ENCODE results near the gene C2orf81.
"Not testable (repeated sequence)": the region's sequence is repeated elsewhere in the genome, so short reads cannot be mapped to it uniquely, and the experiment has no call there.

Gene C2orf81

DNA sequence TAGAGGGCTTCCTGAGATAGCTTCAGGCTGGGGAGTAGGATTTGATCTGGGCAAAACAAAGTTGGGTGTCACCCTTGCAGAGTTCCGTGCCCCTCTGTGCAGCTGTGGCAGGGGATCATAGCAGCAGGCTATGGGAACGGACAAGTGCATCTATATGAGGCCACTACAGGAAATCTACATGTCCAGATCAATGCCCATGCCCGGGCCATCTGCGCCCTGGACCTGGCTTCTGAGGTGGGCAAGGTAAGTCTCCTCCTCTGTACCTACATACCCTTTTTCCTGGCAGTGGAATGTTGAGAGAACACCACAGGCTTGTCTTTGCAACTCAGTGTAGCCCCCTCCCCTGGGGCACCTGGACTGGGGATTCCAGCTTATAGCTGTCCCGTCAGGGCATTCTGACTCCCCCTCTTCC, 3.6 kb upstream of the C2orf81 start:
- no peak overlapping the region for H3K4me3 ChIP-seq (ENCODE audit: control insufficient read depth, low read depth, low read length)
- TF ChIP-seq, protein P1, sequence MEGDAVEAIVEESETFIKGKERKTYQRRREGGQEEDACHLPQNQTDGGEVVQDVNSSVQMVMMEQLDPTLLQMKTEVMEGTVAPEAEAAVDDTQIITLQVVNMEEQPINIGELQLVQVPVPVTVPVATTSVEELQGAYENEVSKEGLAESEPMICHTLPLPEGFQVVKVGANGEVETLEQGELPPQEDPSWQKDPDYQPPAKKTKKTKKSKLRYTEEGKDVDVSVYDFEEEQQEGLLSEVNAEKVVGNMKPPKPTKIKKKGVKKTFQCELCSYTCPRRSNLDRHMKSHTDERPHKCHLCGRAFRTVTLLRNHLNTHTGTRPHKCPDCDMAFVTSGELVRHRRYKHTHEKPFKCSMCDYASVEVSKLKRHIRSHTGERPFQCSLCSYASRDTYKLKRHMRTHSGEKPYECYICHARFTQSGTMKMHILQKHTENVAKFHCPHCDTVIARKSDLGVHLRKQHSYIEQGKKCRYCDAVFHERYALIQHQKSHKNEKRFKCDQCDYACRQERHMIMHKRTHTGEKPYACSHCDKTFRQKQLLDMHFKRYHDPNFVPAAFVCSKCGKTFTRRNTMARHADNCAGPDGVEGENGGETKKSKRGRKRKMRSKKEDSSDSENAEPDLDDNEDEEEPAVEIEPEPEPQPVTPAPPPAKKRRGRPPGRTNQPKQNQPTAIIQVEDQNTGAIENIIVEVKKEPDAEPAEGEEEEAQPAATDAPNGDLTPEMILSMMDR (IDR thresholded peaks at IDR 0.05; ENCODE audit: control insufficient read depth, insufficient read depth, low read depth, low read length, missing control alignments) = no peak
- no peak for DNase-seq (ENCODE audit: low read depth)

- no peak overlapping the region for H3K4me3 ChIP-seq (ENCODE audit: control insufficient read depth, low read depth, low read length)
- TF ChIP-seq, protein P1 (IDR thresholded peaks at IDR 0.05; ENCODE audit: control insufficient read depth, insufficient read depth, low read depth, low read length, missing control alignments) = no peak
- no peak for DNase-seq (ENCODE audit: low read depth)
These were observed 2.9 kb upstream of the C2orf81 start for GRCh38 chr2:74424139-74424992.

DNA sequence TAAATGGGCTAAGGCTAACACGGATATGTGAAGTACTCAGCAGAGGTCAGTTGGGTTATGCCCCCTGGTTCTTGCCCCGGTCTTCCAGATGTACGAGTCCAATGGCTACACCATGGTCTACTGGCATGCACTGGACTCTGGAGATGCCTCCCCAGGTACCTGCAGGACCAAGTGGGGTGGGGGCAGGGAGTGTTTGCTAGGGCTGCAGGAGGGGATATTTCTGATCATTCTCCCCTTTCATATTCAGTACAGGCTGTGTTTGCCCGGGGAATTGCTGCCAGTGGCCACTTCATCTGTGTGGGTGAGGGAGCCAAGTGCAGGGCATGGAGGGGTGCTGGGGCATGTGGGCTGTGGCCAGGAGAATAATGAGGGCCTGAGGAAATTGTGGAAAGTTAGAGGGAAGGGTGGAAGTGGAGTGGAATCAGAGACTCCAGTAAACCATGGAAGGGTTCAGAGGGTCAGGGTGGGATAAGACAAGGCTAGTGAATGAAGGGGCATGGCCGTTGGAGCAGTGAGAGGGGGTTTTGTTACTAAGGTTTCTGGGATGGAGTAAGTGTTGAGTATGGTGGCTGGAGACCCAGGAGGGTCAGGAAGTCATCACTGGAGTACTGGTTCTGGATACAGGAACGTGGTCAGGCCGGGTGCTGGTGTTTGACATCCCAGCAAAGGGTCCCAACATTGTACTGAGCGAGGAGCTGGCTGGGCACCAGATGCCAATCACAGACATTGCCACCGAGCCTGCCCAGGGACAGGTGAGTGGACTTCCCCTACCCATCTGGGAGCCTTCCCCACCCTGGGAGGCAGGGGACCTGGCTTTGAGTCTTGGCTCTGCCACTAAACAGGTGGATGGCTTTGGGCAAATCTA, 2.0 kb upstream of the C2orf81 start:
- TF ChIP-seq, protein P1 (IDR thresholded peaks at IDR 0.05; ENCODE audit: control insufficient read depth, insufficient read depth, low read depth, low read length, missing control alignments) = no peak
- no peak for DNase-seq (ENCODE audit: low read depth)
- no peak overlapping the region for H3K4me3 ChIP-seq (ENCODE audit: control insufficient read depth, low read depth, low read length)

DNA sequence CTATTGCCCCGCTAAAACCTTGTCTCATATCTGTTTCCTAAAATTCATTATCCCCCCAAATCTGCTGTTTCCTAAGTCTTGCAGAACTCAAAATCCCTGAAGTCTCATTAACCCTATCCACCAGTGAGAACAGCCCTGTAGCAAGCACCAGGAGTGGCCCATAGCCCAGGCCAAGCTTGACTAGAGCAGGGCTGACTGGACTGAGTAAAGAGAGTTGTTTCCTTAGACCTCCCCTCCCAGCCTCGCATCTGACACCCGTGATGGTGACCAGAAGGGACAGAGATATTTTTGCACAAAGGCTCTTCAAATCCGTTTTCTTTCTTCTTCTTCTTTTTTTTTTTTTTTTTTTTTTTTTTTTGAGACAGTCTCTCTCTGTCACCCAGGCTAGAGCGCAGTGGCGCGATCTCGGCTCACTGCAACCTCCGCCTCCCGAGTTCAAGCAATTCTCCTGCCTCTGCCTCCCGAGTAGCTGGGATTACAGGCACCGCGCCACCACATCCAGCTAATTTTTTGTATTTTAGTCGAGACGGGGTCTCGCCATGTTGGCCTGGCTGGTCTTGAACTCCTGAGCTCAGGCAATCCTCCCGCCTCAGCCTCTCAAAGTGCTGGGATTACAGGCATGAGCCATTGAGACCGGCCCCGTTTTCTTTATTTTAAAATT, 846 bp downstream of the C2orf81 start:
- DNase-seq (ENCODE audit: low read depth); H3K4me3 ChIP-seq (ENCODE audit: control insufficient read depth, low read depth, low read length): not testable (repeated sequence)

DNA sequence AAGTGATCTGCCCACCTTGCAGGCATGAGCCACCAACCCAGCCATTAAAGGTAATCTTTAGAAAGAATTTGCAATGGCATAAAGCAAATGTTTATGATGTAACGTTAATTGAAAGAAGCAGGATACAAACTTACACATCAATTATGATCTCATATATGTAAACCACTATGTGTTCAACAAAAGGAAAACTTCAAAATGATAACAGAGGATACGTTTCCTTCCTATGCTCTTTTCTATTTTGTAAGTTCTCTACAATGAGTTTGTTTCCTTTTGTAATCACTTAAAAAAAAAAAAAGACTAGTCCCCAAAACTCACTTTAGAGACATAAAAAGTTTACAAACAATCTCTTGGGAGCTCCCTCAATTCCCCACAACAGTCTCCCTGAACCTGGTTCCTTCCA, 1.4 kb downstream of the C2orf81 start:
- DNase-seq (ENCODE audit: low read depth) = no peak
- no peak overlapping the region for H3K4me3 ChIP-seq (ENCODE audit: control insufficient read depth, low read depth, low read length)
- TF ChIP-seq, protein P1 (IDR thresholded peaks at IDR 0.05; ENCODE audit: control insufficient read depth, insufficient read depth, low read depth, low read length, missing control alignments) = no peak

GRCh38 chr2:74419345-74419744, 2.1 kb downstream of the C2orf81 start:
- no peak for DNase-seq (ENCODE audit: low read depth)
- H3K4me3 ChIP-seq (ENCODE audit: control insufficient read depth, low read depth, low read length) = no peak overlapping the region
- TF ChIP-seq, protein P1 (IDR thresholded peaks at IDR 0.05; ENCODE audit: control insufficient read depth, insufficient read depth, low read depth, low read length, missing control alignments) = no peak
